Activated naive CD8-positive, alpha-beta T cell treated with anti-CD3 and anti-CD28 coated beads, Interleukin-2, amount 50 U/mL, for 24 hours (primary cell): ENCODE results near the gene RASL11A.
"Not testable (repeated sequence)": the region's sequence is repeated elsewhere in the genome, so short reads cannot be mapped to it uniquely, and the experiment has no call there.

ENCODE experiments used
- ATAC-seq: fragments of 150-1000 bp; cut with Tn5 transposase; one replicate; pipeline ENCODE4 v1.10.0; 2021
- DNase-seq: peaks from one replicate; pipeline ENCODE4 v3.0.0; 2021
- H3K27ac Mint-ChIP-seq: one replicate; pipeline ENCODE4 v1.8.0; 2021; ENCODE audit warnings: mild to moderate bottlenecking, mixed read lengths
- H3K27me3 Mint-ChIP-seq: one replicate; pipeline ENCODE4 v1.8.0; 2021; ENCODE audit warnings: mixed read lengths
- H3K36me3 Mint-ChIP-seq: one replicate; pipeline ENCODE4 v1.8.0; 2021; ENCODE audit warnings: low read depth, mixed read lengths
- H3K4me1 Mint-ChIP-seq: one replicate; pipeline ENCODE4 v1.8.0; 2021; ENCODE audit warnings: mixed read lengths
- H3K4me3 Mint-ChIP-seq: one replicate; pipeline ENCODE4 v1.8.0; 2021; ENCODE audit warnings: mild to moderate bottlenecking, moderate library complexity, mixed read lengths
- H3K9me3 Mint-ChIP-seq: one replicate; pipeline ENCODE4 v1.8.0; 2021; ENCODE audit warnings: mixed read lengths

The RASL11A gene

GRCh38 chr13:27300406-27300805, 29.8 kb downstream of the RASL11A start:
- not testable (repeated sequence) for H3K9me3 Mint-ChIP-seq, H3K36me3 Mint-ChIP-seq, H3K4me3 Mint-ChIP-seq, DNase-seq, H3K27me3 Mint-ChIP-seq, ATAC-seq, H3K27ac Mint-ChIP-seq
- H3K4me1 Mint-ChIP-seq = peaks cover 13% of the 10 kb centered on the region

- no peaks in the 10 kb centered on the region for H3K9me3 Mint-ChIP-seq
- DNase-seq (no peak), ATAC-seq (no peak)
- no peaks in the 10 kb centered on the region for H3K27me3 Mint-ChIP-seq
- no peak overlapping the region for H3K4me3 Mint-ChIP-seq
- H3K27ac Mint-ChIP-seq = no peak overlapping the region
- no peaks in the 10 kb centered on the region for H3K36me3 Mint-ChIP-seq
- peaks cover 13% of the 10 kb centered on the region for H3K4me1 Mint-ChIP-seq
These were observed 30.4 kb downstream of the RASL11A start for GRCh38 chr13:27300941-27301586.

GRCh38 chr13:27302643-27303262, 32.1 kb downstream of the RASL11A start:
- DNase-seq = no peak
- Mint-ChIP-seq H3K27ac (no peak overlapping the region), H3K4me1 (peaks cover 17% of the 10 kb centered on the region), H3K36me3 (no peaks in the 10 kb centered on the region), H3K27me3 (no peaks in the 10 kb centered on the region), H3K9me3 (no peaks in the 10 kb centered on the region), H3K4me3 (no peak overlapping the region)
- no peak for ATAC-seq

GRCh38 chr13:27304099-27304498, 33.5 kb downstream of the RASL11A start:
- Mint-ChIP-seq H3K27me3 (no peaks in the 10 kb centered on the region), H3K4me3 (no peak overlapping the region), H3K27ac (no peak overlapping the region), H3K36me3 (no peaks in the 10 kb centered on the region), H3K9me3 (no peaks in the 10 kb centered on the region), H3K4me1 (peaks cover 17% of the 10 kb centered on the region)
- ATAC-seq = no peak
- no peak for DNase-seq

GRCh38 chr13:27304611-27305010, 34.0 kb downstream of the RASL11A start:
- H3K36me3 Mint-ChIP-seq = no peaks in the 10 kb centered on the region
- no peak for ATAC-seq

GRCh38 chr13:27306364-27306763, 35.7 kb downstream of the RASL11A start:
- Mint-ChIP-seq H3K27me3 (no peaks in the 10 kb centered on the region), H3K4me3 (no peak overlapping the region), H3K4me1 (peaks cover 17% of the 10 kb centered on the region), H3K27ac (no peak overlapping the region), H3K36me3 (no peaks in the 10 kb centered on the region), H3K9me3 (no peaks in the 10 kb centered on the region)
- DNase-seq (no peak), ATAC-seq (no peak)

More at GRCh38 chr13:27304611-27305010, 34.0 kb downstream of the RASL11A start:
- H3K9me3 Mint-ChIP-seq = no peaks in the 10 kb centered on the region
- no peaks in the 10 kb centered on the region for H3K27me3 Mint-ChIP-seq
- peaks cover 17% of the 10 kb centered on the region for H3K4me1 Mint-ChIP-seq
- H3K27ac Mint-ChIP-seq = no peak overlapping the region
- H3K4me3 Mint-ChIP-seq = no peak overlapping the region
- no peak for DNase-seq

GRCh38 chr13:27308941-27309340, 38.3 kb downstream of the RASL11A start:
- no peak overlapping the region for H3K4me3 Mint-ChIP-seq
- ATAC-seq = no peak
- no peaks in the 10 kb centered on the region for H3K36me3 Mint-ChIP-seq

GRCh38 chr13:27309401-27309958, 38.9 kb downstream of the RASL11A start:
- no peak for ATAC-seq
- H3K4me1 Mint-ChIP-seq = peaks cover 4% of the 10 kb centered on the region
- H3K36me3 Mint-ChIP-seq = no peaks in the 10 kb centered on the region
- peaks cover under 1% of the 10 kb centered on the region for H3K27me3 Mint-ChIP-seq
- H3K9me3 Mint-ChIP-seq = no peaks in the 10 kb centered on the region
- DNase-seq = no peak
- no peak overlapping the region for H3K27ac Mint-ChIP-seq
- H3K4me3 Mint-ChIP-seq = no peak overlapping the region

More at GRCh38 chr13:27308941-27309340, 38.3 kb downstream of the RASL11A start:
- Mint-ChIP-seq H3K27ac (no peak overlapping the region), H3K9me3 (no peaks in the 10 kb centered on the region), H3K4me1 (peaks cover 4% of the 10 kb centered on the region), H3K27me3 (no peaks in the 10 kb centered on the region)
- DNase-seq = no peak

GRCh38 chr13:27309967-27310598, 39.5 kb downstream of the RASL11A start:
- Mint-ChIP-seq H3K27ac (no peak overlapping the region), H3K4me1 (peaks cover 4% of the 10 kb centered on the region), H3K4me3 (no peak overlapping the region), H3K27me3 (peaks cover 4% of the 10 kb centered on the region), H3K36me3 (no peaks in the 10 kb centered on the region), H3K9me3 (no peaks in the 10 kb centered on the region)
- ATAC-seq (no peak), DNase-seq (no peak)

GRCh38 chr13:27310946-27311345, 40.3 kb downstream of the RASL11A start:
- Mint-ChIP-seq H3K36me3 (no peaks in the 10 kb centered on the region), H3K27ac (no peak overlapping the region), H3K4me3 (no peak overlapping the region), H3K27me3 (peaks cover 4% of the 10 kb centered on the region), H3K9me3 (no peaks in the 10 kb centered on the region), H3K4me1 (peaks cover 4% of the 10 kb centered on the region)
- DNase-seq = no peak
- no peak for ATAC-seq

GRCh38 chr13:27311518-27312210, 41.0 kb downstream of the RASL11A start:
- peaks cover 4% of the 10 kb centered on the region for H3K27me3 Mint-ChIP-seq
- no peak overlapping the region for H3K27ac Mint-ChIP-seq
- H3K4me1 Mint-ChIP-seq = peaks cover 1% of the 10 kb centered on the region
- H3K9me3 Mint-ChIP-seq = no peaks in the 10 kb centered on the region
- DNase-seq (no peak), ATAC-seq (no peak)
- no peak overlapping the region for H3K4me3 Mint-ChIP-seq
- no peaks in the 10 kb centered on the region for H3K36me3 Mint-ChIP-seq

GRCh38 chr13:27313770-27314169, 43.1 kb downstream of the RASL11A start:
- ATAC-seq (no peak), DNase-seq (no peak)
- Mint-ChIP-seq H3K27me3 (peaks cover 4% of the 10 kb centered on the region), H3K9me3 (no peaks in the 10 kb centered on the region), H3K4me3 (no peak overlapping the region), H3K36me3 (no peaks in the 10 kb centered on the region), H3K27ac (no peak overlapping the region), H3K4me1 (no peaks in the 10 kb centered on the region)

GRCh38 chr13:27319404-27319803, 48.8 kb downstream of the RASL11A start:
- no peak for ATAC-seq
- no peak overlapping the region for H3K4me3 Mint-ChIP-seq
- H3K9me3 Mint-ChIP-seq = no peaks in the 10 kb centered on the region
- no peak for DNase-seq
- no peak overlapping the region for H3K27ac Mint-ChIP-seq
- peaks cover 19% of the 10 kb centered on the region for H3K4me1 Mint-ChIP-seq
- H3K27me3 Mint-ChIP-seq = peaks cover 8% of the 10 kb centered on the region
- no peaks in the 10 kb centered on the region for H3K36me3 Mint-ChIP-seq
